Activated T-cell treated with anti-CD3 and anti-CD28 coated beads, Interleukin-2, amount 50 U/mL, for 48 hours (primary cell): ENCODE measurements around the gene RAD21L1.
A peak's percentile ranks its signal among the peaks of the same experiment; 100 is the strongest.
"Not testable (repeated sequence)": the region's sequence is repeated elsewhere in the genome, so short reads cannot be mapped to it uniquely, and the experiment has no call there.

Experiments used
- DNase-seq, 2 experiments: peaks; one replicate each; pipeline ENCODE4 v3.0.0-alpha.2; 2020

The RAD21L1 gene

GRCh38 chr20:1232286-1233111, 6.7 kb downstream of the RAD21L1 start:
- DNase-seq, result no peak

- DNase-seq, result no peak
These were observed 14.7 kb downstream of the RAD21L1 start for GRCh38 chr20:1240549-1240948.

- no peak for DNase-seq
These were observed 15.6 kb downstream of the RAD21L1 start for GRCh38 chr20:1241456-1241855.

GRCh38 chr20:1242099-1242498, 16.3 kb downstream of the RAD21L1 start:
- DNase-seq, result no peak

GRCh38 chr20:1242530-1242929, 16.7 kb downstream of the RAD21L1 start:
- no peak for DNase-seq

GRCh38 chr20:1245578-1245977, 19.7 kb downstream of the RAD21L1 start:
- no peak for DNase-seq

GRCh38 chr20:1247689-1248088, 21.8 kb downstream of the RAD21L1 start:
- no peak for DNase-seq

GRCh38 chr20:1250282-1250681, 24.4 kb downstream of the RAD21L1 start:
- not testable (repeated sequence) for DNase-seq

GRCh38 chr20:1252416-1252815, 26.6 kb downstream of the RAD21L1 start:
- DNase-seq, result no peak

- DNase-seq, result no peak
These were observed 28.4 kb downstream of the RAD21L1 start for GRCh38 chr20:1254254-1254653.

- DNase-seq, result no peak
These were observed 29.8 kb downstream of the RAD21L1 start for GRCh38 chr20:1255675-1256074.

- DNase-seq, result no peak
These were observed 38.0 kb downstream of the RAD21L1 start for GRCh38 chr20:1263853-1264252.

GRCh38 chr20:1264727-1265126, 38.9 kb downstream of the RAD21L1 start:
- no peak for DNase-seq

GRCh38 chr20:1265226-1265915, 39.5 kb downstream of the RAD21L1 start:
- DNase-seq, result no peak

GRCh38 chr20:1265916-1266166, 40.0 kb downstream of the RAD21L1 start:
- no peak for DNase-seq

GRCh38 chr20:1266167-1266973, 40.5 kb downstream of the RAD21L1 start, which contains the start of gene SNPH:
TSS of gene SNPH (plus strand) at chr20:1266294. CDS start at chr20:1296240, 29,946 bp downstream.
- DNase-seq, result peak; percentile 70 to 78

GRCh38 chr20:1267161-1267560, 41.3 kb downstream of the RAD21L1 start:
- no peak for DNase-seq

- DNase-seq, result no peak
These were observed 42.0 kb downstream of the RAD21L1 start for GRCh38 chr20:1267809-1268374.

- DNase-seq, result no peak
These were observed 43.4 kb downstream of the RAD21L1 start for GRCh38 chr20:1269235-1269634.

- no peak for DNase-seq
These were observed 44.0 kb downstream of the RAD21L1 start for GRCh38 chr20:1269850-1270249.

- DNase-seq, result peak in 1 of 2 experiments; percentile 14
These were observed 46.7 kb downstream of the RAD21L1 start for GRCh38 chr20:1272368-1273100.

GRCh38 chr20:1273366-1273765, 47.5 kb downstream of the RAD21L1 start:
- DNase-seq, result no peak
